Upper lobe of right lung (tissue), 1 donor: Measurements from ENCODE around the gene SHH. TPM values are rescaled to one million over a fixed set of nuclear protein-coding genes. Genes with fewer than 3 reads are reported as not detected.
A peak's percentile ranks its signal among the peaks of the same experiment; 100 is the strongest.

Experiments
- ATAC-seq: fragments of 200-7000 bp; cut with Tn5 transposase; one replicate; pipeline ENCODE4 v1.9.1; 2020; ENCODE audit warnings: mild to moderate bottlenecking, moderate library complexity
- DNase-seq: peaks from one replicate; pipeline ENCODE4 v3.0.0-alpha.2; 2020
- H3K27ac ChIP-seq: fragments of 200-600 bp; one replicate; pipeline ENCODE4 v1.8.0; 2022
- H3K27me3 ChIP-seq: fragments of 200-600 bp; one replicate; pipeline ENCODE4 v1.8.0; 2022; ENCODE audit warnings: mild to moderate bottlenecking
- H3K36me3 ChIP-seq: fragments of 200-600 bp; one replicate; pipeline ENCODE4 v1.8.0; 2022
- H3K4me1 ChIP-seq: fragments of 200-600 bp; one replicate; pipeline ENCODE4 v1.8.0; 2022
- H3K4me3 ChIP-seq: fragments of 200-600 bp; one replicate; pipeline ENCODE4 v1.8.0; 2022; ENCODE audit warnings: mild to moderate bottlenecking
- H3K9me3 ChIP-seq: fragments of 200-600 bp; one replicate; pipeline ENCODE4 v1.8.0; 2022
- intact Hi-C: fragments of 100-400 bp; cut with DNase I; formaldehyde crosslinking; loops from one replicate; pipeline ENCODE4 v1.11.0; 2022
- total RNA-seq: library from RNA; stranded (reverse); fragmentation: NEBNext Ultra II Directional; extraction: Animal tissue kit (Norgen Biotek cat#: 25700); gene quantifications from one replicate; pipeline ENCODE4 v1.2.1, GENCODE V29; 2021
- TF ChIP-seq, protein P1 (sequence below): fragments of 200-600 bp; IDR thresholded peaks from one replicate; pipeline ENCODE4 v1.8.0; 2022; ENCODE audit warnings: antibody characterized with exemption
- donor health status: DM: no; HTN: yes; CAD: no; lungs with severe emphysema.

SHH gene
- total RNA-seq, 1 donor from 2014 or later = 10.1 TPM

GRCh38 chr7:155808549-155809331 lies 3.5 kb downstream of the SHH start:
- intact Hi-C loops = no loop called here
- Histone ChIP-seq H3K4me1 (peaks cover 48% of the 10 kb centered on the region), H3K36me3 (no peaks in the 10 kb centered on the region), H3K4me3 (peak overlapping the region; percentile 52), H3K9me3 (no peaks in the 10 kb centered on the region), H3K27ac (peak overlapping the region; percentile 86), H3K27me3 (peaks cover 92% of the 10 kb centered on the region)
- TF ChIP-seq, protein P1, sequence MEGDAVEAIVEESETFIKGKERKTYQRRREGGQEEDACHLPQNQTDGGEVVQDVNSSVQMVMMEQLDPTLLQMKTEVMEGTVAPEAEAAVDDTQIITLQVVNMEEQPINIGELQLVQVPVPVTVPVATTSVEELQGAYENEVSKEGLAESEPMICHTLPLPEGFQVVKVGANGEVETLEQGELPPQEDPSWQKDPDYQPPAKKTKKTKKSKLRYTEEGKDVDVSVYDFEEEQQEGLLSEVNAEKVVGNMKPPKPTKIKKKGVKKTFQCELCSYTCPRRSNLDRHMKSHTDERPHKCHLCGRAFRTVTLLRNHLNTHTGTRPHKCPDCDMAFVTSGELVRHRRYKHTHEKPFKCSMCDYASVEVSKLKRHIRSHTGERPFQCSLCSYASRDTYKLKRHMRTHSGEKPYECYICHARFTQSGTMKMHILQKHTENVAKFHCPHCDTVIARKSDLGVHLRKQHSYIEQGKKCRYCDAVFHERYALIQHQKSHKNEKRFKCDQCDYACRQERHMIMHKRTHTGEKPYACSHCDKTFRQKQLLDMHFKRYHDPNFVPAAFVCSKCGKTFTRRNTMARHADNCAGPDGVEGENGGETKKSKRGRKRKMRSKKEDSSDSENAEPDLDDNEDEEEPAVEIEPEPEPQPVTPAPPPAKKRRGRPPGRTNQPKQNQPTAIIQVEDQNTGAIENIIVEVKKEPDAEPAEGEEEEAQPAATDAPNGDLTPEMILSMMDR = no peak
- peak; percentile 3 for ATAC-seq
- peak; percentile 75 for DNase-seq

GRCh38 chr7:155807789-155808548 lies 4.3 kb downstream of the SHH start:
- Histone ChIP-seq H3K9me3 (no peaks in the 10 kb centered on the region), H3K27me3 (peaks cover 92% of the 10 kb centered on the region), H3K27ac (peak overlapping the region; percentile 86), H3K36me3 (no peaks in the 10 kb centered on the region), H3K4me3 (peak overlapping the region; percentile 52), H3K4me1 (peaks cover 52% of the 10 kb centered on the region)
- TF ChIP-seq, protein P1 = no peak
- intact Hi-C loops = no loop called here
- DNase-seq (peak; percentile 78), ATAC-seq (no peak)

- H3K27ac ChIP-seq = peak overlapping the region; percentile 86
- H3K4me3 ChIP-seq = peak overlapping the region; percentile 52
- no peaks in the 10 kb centered on the region for H3K36me3 ChIP-seq
- peaks cover 50% of the 10 kb centered on the region for H3K4me1 ChIP-seq
- no peaks in the 10 kb centered on the region for H3K9me3 ChIP-seq
- TF ChIP-seq, protein P1 = no peak
- peak; percentile 8 for ATAC-seq
- H3K27me3 ChIP-seq = peaks cover 92% of the 10 kb centered on the region
- peak; percentile 70 for DNase-seq
- intact Hi-C loops = no loop called here
Measured at GRCh38 chr7:155807065-155807671, 5.1 kb downstream of the SHH start.

DNA sequence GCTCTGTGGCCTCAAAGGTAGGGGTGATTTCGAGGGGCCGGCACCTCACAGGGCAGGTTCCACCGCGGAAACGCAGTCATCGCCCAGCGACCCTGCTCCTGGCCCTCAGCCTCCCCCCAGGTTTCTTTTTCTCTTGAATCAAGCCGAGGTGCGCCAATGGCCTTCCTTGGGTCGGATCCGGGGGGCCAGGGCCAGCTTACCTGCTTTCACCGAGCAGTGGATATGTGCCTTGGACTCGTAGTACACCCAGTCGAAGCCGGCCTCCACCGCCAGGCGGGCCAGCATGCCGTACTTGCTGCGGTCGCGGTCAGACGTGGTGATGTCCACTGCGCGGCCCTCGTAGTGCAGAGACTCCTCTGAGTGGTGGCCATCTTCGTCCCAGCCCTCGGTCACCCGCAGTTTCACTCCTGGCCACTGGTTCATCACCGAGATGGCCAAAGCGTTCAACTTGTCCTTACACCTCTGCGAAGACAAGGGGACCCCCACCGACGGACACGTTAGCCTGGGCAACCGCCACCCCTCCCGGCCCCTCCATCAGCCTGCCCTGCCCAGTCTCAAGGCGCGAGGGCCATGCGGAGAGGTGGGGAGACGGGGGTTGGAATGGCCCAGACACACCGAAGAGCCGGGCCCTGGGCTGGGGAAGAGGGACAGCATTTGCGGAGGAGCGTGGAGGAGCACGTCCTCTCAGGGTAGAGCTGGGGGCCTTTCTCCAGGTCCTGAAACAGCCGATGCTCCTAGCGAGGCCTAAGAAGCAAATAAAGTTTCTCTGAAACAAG lies 6.0 kb downstream of the SHH start:
- TF ChIP-seq, protein P1 = no peak
- Histone ChIP-seq H3K27me3 (peaks cover 92% of the 10 kb centered on the region), H3K36me3 (no peaks in the 10 kb centered on the region), H3K4me3 (peak overlapping the region; percentile 42), H3K27ac (peak overlapping the region; percentile 79), H3K4me1 (peaks cover 46% of the 10 kb centered on the region), H3K9me3 (no peaks in the 10 kb centered on the region)
- intact Hi-C loops = no loop called here
- DNase-seq (no peak), ATAC-seq (no peak)

DNA sequence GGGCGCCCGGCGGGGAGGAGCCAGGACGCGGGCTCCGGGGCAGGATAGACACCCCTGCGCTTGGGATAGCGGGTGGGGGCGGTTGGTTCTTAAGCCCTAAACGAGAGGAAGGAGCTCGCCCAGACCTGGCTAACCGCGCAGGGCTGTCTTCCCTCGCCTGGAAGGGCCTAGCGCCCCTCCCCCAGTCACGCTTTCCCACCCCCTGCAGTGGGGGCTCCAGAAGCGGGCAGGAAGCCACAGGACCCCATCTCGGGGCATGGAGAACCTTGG lies 6.5 kb downstream of the SHH start:
- no peaks in the 10 kb centered on the region for H3K36me3 ChIP-seq
- no peaks in the 10 kb centered on the region for H3K9me3 ChIP-seq
- H3K27me3 ChIP-seq = peaks cover 92% of the 10 kb centered on the region
- ATAC-seq = no peak
- TF ChIP-seq, protein P1 = no peak
- peaks cover 46% of the 10 kb centered on the region for H3K4me1 ChIP-seq
- peak overlapping the region; percentile 42 for H3K4me3 ChIP-seq
- peak overlapping the region; percentile 79 for H3K27ac ChIP-seq
- DNase-seq = no peak
- intact Hi-C loops = no loop called here
